Left cardiac atrium (tissue), 4 donors: ENCODE results near the gene ICAM5. TPM values are rescaled to one million over a fixed set of nuclear protein-coding genes. Genes with fewer than 3 reads are reported as not detected.
"Not testable (repeated sequence)": the region's sequence is repeated elsewhere in the genome, so short reads cannot be mapped to it uniquely, and the experiment has no call there.

Source experiments
- ATAC-seq, 2 donors: fragments of 200-7000 bp; cut with Tn5 transposase; one replicate each; pipeline ENCODE4 v1.9.1; 2020; ENCODE audit warnings: mild to moderate bottlenecking in 2 of 2, moderate library complexity in 2 of 2
- DNase-seq: peaks from one replicate; pipeline ENCODE4 v3.0.0-alpha.2; 2020
- intact Hi-C, 2 donors: fragments of 100-400 bp; cut with DNase I; formaldehyde crosslinking; loops; one replicate each; pipeline versions ENCODE4 v1.14.1 to v1.15.1; 2022 to 2023
- long read RNA-seq: library from polyadenylated mRNA; unstranded; transcript quantifications from one replicate; pipeline ENCODE4 v2.0.0, GENCODE V29; 2021
- total RNA-seq, 2 donors: library from RNA; stranded (reverse); fragmentation: NEBNext Ultra II Directional; extraction: Animal tissue kit (Norgen Biotek cat#: 25700); gene quantifications; one replicate each; pipeline ENCODE4 v1.2.1, GENCODE V29; 2021
- donor health status: DM: no; HTN: yes; CAD: no.
- donor health status: DM: no; HTN: yes; CAD: no; lungs with severe emphysema.
- donor health status: DM: yes; HTN: yes; CAD: no.
- donor health status: Dilated cardiomyopathy.

The ICAM5 gene
- under 1 TPM; 0.71 to 0.86 TPM for total RNA-seq
- long read RNA-seq: 0 reads

GRCh38 chr19:10289836-10290356 is at the start of gene ICAM5:
ICAM5 (plus strand) TSS chr19:10289952; CDS start chr19:10290044, 92 bp downstream.
- no peak for ATAC-seq
- intact Hi-C loops: no loop called here
- DNase-seq: no peak

- ATAC-seq, DNase-seq: not testable (repeated sequence)
- intact Hi-C loops: loop anchor here in 1 of 2 donors (10.0 kb wide), 1 partner anchor 47 kb away; the partner anchor contains the start of gene DNMT1
Observed at GRCh38 chr19:10241826-10242449, 47.8 kb upstream of the ICAM5 start.

DNA sequence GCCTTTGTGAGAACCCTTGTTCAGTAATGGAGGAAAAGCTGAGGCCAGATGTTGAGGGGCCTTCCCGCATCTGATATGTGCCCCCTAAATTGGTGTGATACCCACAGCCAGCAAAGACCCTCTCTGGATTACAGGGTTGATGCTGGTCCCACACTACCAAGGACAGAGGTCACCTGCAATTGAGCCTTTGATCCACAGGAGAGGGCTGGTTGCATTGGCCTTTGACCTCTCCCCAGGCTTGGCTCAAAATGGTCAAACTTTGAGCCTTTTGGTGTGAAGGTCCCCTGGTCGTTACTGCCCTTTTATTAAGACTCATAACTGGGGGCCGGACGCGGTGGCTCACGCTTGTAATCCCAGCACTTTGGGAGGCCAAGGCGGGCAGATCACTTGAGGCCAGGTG is 46.1 kb upstream of the ICAM5 start:
- intact Hi-C loops: loop anchor here in 1 of 2 donors (10.0 kb wide), 1 partner anchor 49 kb away; the partner anchor contains the start of gene DNMT1
- DNase-seq (no peak), ATAC-seq (no peak)

- DNase-seq (no peak), ATAC-seq (no peak)
- intact Hi-C loops: loop anchor here in 1 of 2 donors (10.0 kb wide), 1 partner anchor 51 kb away; the partner anchor contains the start of gene DNMT1
Observed at GRCh38 chr19:10245189-10245939, 44.4 kb upstream of the ICAM5 start.

- intact Hi-C loops: loop anchor here in 1 of 2 donors (10.0 kb wide), 1 partner anchor 52 kb away; the partner anchor contains the start of gene DNMT1
- DNase-seq (no peak), ATAC-seq (no peak)
Observed at GRCh38 chr19:10246511-10246910, 43.2 kb upstream of the ICAM5 start.

- DNase-seq (peak; percentile 98), ATAC-seq (peak; percentile 97)
- intact Hi-C loops: loop anchor here in 1 of 2 donors (2.0 to 5.0 kb wide), 2 partner anchors 23 to 320 kb away; no protein-coding TSS in a partner anchor
Observed at GRCh38 chr19:10251792-10252694, 37.7 kb upstream of the ICAM5 start, which contains the start of gene MRPL4. MRPL4 (plus strand) TSS chr19:10252214; CDS start chr19:10252254, 40 bp downstream.

DNA sequence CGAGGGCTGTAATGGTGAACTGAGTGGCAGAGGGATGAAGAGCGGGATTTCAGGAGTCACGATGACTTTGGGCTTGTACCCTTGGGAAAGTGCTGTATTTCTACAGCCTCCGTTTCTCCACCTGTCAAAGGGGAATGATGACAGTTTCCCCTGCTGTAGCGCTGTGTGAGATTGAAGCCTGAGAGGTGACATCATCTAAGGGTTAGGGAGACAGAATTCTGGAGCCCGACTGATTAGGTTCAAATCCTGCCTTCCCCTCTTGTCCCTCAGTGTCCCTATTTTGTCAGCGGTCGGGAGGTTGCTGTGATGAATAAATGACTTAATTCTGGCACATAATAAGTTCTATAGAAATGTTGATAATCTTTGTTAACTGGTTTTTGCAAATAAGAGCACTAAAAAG is 37.0 kb upstream of the ICAM5 start:
- ATAC-seq: no peak

GRCh38 chr19:10254244-10254643 is 35.5 kb upstream of the ICAM5 start:
- DNase-seq (no peak), ATAC-seq (no peak)
- intact Hi-C loops: loop anchor here in 1 of 2 donors (5.0 kb wide), 1 partner anchor 322 kb away; no protein-coding TSS in a partner anchor

More for the DNA sequence above, 37.0 kb upstream of the ICAM5 start:
- intact Hi-C loops: loop anchor here in 1 of 2 donors (5.0 kb wide), 1 partner anchor 320 kb away; no protein-coding TSS in a partner anchor
- no peak for DNase-seq

GRCh38 chr19:10255358-10255757 is 34.4 kb upstream of the ICAM5 start:
- intact Hi-C loops: no loop called here
- no peak for ATAC-seq
- no peak for DNase-seq

DNA sequence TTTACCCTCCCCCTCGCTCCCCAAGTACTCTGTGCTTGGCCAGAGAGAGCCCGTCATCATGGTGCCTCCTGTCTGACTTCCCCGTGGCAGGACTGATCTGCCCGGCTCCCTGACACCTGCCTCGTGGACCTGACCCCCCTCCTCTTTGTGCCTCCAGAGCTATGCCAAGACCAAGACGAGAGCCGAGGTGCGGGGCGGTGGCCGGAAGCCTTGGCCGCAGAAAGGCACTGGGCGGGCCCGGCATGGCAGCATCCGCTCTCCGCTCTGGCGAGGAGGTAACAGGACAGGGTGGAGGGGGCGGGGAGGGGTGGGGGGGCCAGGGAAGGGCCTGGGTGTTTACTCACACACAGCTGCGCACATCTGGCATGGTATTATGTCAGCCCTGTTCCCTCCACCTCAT is 33.2 kb upstream of the ICAM5 start:
- intact Hi-C loops: no loop called here
- no peak for ATAC-seq
- DNase-seq: no peak

GRCh38 chr19:10256970-10257615 is 32.7 kb upstream of the ICAM5 start:
- ATAC-seq (no peak), DNase-seq (no peak)
- intact Hi-C loops: no loop called here

- no peak for DNase-seq
- intact Hi-C loops: no loop called here
- ATAC-seq: peak in 1 of 2 donors; percentile 3
Observed at GRCh38 chr19:10258080-10258710, 31.6 kb upstream of the ICAM5 start.

DNA sequence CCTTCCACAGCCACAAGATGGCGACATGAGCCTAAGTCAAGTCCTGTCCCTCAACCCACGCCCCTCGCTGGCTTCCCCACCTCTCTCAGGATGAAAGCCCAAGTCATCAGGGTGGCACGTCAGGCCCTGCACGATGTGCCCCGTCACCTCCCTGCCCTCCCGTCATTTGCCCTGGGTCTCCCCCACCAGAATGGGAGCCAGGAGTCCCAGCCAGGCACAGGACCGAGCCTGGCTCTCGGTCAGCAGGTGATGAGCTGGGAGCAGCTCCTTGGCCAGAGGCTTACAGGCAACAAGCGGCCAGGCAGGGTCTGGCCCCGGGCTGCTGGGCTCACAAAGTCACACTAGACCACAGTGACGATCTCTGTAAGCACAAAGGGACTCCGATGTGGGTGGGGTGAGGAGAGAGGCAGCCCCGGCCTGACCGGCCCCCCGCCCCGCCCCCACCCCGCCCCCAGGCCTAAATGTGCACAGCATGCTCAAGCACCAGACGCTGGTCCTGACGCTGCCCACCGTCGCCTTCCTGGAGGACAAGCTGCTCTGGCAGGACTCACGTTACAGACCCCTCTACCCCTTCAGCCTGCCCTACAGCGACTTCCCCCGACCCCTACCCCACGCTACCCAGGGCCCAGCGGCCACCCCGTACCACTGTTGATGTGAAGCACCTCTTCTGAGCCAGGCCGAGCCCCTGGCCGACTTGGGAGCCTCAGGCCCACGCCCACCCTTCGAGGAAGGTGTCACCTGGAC is 30.4 kb upstream of the ICAM5 start:
- intact Hi-C loops: no loop called here
- DNase-seq (peak; percentile 88), ATAC-seq (peak; percentile 70 to 75)

DNA sequence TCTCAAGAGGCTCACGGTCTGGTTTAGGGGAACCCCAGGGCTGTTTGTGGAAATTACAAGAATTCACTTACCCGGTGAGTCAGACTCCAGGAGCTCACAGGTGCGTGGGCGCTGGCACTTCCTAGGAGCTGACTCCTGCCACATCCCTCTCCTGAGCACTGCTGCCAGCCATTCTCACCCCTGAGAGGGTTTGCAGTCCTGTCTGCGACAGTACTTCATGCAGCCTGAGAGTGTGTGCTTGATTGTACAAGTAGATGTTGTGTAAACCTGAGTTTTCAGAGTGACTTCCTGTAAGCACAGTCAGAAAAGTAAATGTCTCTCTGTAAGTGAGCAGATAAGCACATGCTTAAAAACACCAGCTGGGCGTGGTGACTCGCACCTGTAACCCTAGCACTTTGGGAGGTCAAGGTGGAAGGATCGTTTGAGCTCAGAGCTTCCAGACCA is 29.6 kb upstream of the ICAM5 start:
- intact Hi-C loops: no loop called here
- DNase-seq: no peak
- no peak for ATAC-seq

- intact Hi-C loops: no loop called here
- DNase-seq (no peak), ATAC-seq (no peak)
Observed at GRCh38 chr19:10262771-10263170, 27.0 kb upstream of the ICAM5 start.

DNA sequence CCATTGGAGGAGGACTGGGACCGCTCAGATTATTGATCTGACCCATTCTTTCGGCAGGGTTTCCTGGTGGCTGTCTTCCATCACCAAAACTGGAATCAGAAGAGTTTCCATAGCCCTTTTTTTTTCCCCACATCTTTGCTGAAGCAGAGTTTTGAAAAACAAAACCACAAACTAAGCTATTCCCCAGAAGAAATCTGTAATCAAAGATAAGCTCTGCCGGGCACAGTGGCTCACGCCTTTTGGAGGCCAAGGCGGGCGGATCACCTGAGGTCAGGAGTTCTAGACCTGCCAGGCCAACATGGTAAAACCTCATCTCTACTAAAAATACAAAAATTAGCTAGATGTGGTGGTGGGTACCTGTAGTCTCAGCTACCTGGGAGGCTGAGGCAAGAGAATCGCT is 23.0 kb upstream of the ICAM5 start:
- intact Hi-C loops: no loop called here
- DNase-seq: no peak
- no peak for ATAC-seq

- peak in 1 of 2 donors; percentile 3 for ATAC-seq
- intact Hi-C loops: loop anchor here in 1 of 2 donors (2.0 kb wide), 1 partner anchor 121 kb away; no protein-coding TSS in a partner anchor
- DNase-seq: peak; percentile 58
Observed at GRCh38 chr19:10268071-10268470, 21.7 kb upstream of the ICAM5 start.
